HepG2 (cell line): ENCODE results near the gene DOK1. TPM values are rescaled to one million over a fixed set of nuclear protein-coding genes. Genes with fewer than 3 reads are reported as not detected.

Source experiments
- ATAC-seq: fragments of 200-7000 bp; cut with Tn5 transposase; 3 replicates; pipeline ENCODE4 v1.9.1; 2020; ENCODE audit warnings: mild to moderate bottlenecking, moderate library complexity
- BruUV-seq: library from RNA; stranded (reverse); fragments of 400-500 nt; replicated peaks from 2 replicates; lab custom pipeline; 2021; lab: Mats Ljungman, UMichigan
- CTCF ChIA-PET: fragments of 300-600 bp; formaldehyde crosslinking; extraction: SDS; loops from one replicate; lab custom pipeline; 2021; ENCODE audit warnings: low total read pairs, inconsistent platforms, low intra/inter-chr PET ratio; lab: Yijun Ruan, JAX
- POLR2A ChIA-PET: fragments of 350-600 bp; sonication (Branson Sonifier 250); formaldehyde crosslinking; loops from one replicate; lab custom pipeline; 2020; ENCODE audit warnings: antibody characterized with exemption, inconsistent platforms; lab: Yijun Ruan, JAX
- DNase-seq: peaks from one replicate; pipeline ENCODE4 v3.0.0-alpha.2; 2015; ENCODE audit warnings: low spot score
- FAIRE-seq: peaks from 3 replicates; lab custom pipeline; 2011; peaks lifted over from hg19 to GRCh38; lab: Jason Lieb, UNC
- H2AFZ ChIP-seq: one replicate; pipeline ENCODE4 v1.6.1; 2011; ENCODE audit warnings: low read length, inconsistent platforms
- H3K27ac ChIP-seq: fragments of 300-600 bp; 3 replicates; pipeline ENCODE4 v1.8.0; 2011; ENCODE audit warnings: mixed run types, mild to moderate bottlenecking, mixed read lengths, low read length, inconsistent platforms; ENCODE audit not compliant: insufficient read depth; ENCODE audit errors: extremely low read length
- H3K27me3 ChIP-seq, 2 experiments: fragments of 200-600 bp in 1 of 2; 2 replicates in 1 of 2; 3 replicates in 1 of 2; pipeline versions ENCODE4 v1.6.0 to v1.8.0; 2011; ENCODE audit warnings: low read length in 2 of 2, mild to moderate bottlenecking in 2 of 2, moderate library complexity in 2 of 2, inconsistent platforms in 1 of 2; ENCODE audit not compliant: insufficient read depth in 2 of 2, control insufficient read depth in 1 of 2
- H3K36me3 ChIP-seq, 2 experiments: fragments of 200-600 bp in 1 of 2; replicated peaks in 1 of 2; 2 replicates in 1 of 2; 3 replicates in 1 of 2; pipeline versions ENCODE4 v1.5.1 to v1.8.0; 2011; ENCODE audit warnings: low read length in 2 of 2, inconsistent platforms in 1 of 2; ENCODE audit not compliant: insufficient read depth in 2 of 2, control insufficient read depth in 1 of 2
- H3K4me1 ChIP-seq: 2 replicates; pipeline ENCODE4 v1.5.1; 2012; ENCODE audit warnings: low read length, inconsistent platforms; ENCODE audit not compliant: insufficient read depth
- H3K4me2 ChIP-seq: 2 replicates; pipeline ENCODE4 v1.6.0; 2011; ENCODE audit warnings: low read depth, low read length, inconsistent platforms
- H3K4me3 ChIP-seq, 3 experiments: fragments of 200-600 bp in 1 of 3; sonication (generic), shearing (Covaris generic) in 1 of 3; replicated peaks in 1 of 3; 2 replicates each; pipeline ENCODE4 v1.5.1; 2011 to 2016; ENCODE audit warnings: low read length in 3 of 3, inconsistent platforms in 2 of 3, low read depth in 2 of 3, mild to moderate bottlenecking in 2 of 3, control low read depth in 1 of 3, mixed read lengths in 1 of 3; ENCODE audit not compliant: insufficient read depth in 1 of 3
- H3K79me2 ChIP-seq: one replicate; pipeline ENCODE4 v1.6.1; 2011; ENCODE audit warnings: low read length, inconsistent platforms; ENCODE audit not compliant: insufficient read depth
- H3K9ac ChIP-seq: 2 replicates; pipeline ENCODE4 v1.6.0; 2011; ENCODE audit warnings: mild to moderate bottlenecking, low read depth, low read length, inconsistent platforms; ENCODE audit not compliant: insufficient read depth
- H3K9me3 ChIP-seq: 2 replicates; pipeline ENCODE4 v1.5.1; 2012; ENCODE audit warnings: mild to moderate bottlenecking, low read length
- H4K20me1 ChIP-seq: 2 replicates; pipeline ENCODE4 v1.6.0; 2011; ENCODE audit warnings: inconsistent platforms, mild to moderate bottlenecking, low read length, moderate library complexity; ENCODE audit not compliant: insufficient read depth
- ATF3 ChIP-seq: sonication (generic); formaldehyde crosslinking; IDR thresholded peaks from 2 replicates; pipeline ENCODE4 v1.4.0; 2020; ENCODE audit warnings: missing genetic modification reagents
- BRCA1 ChIP-seq: sonication (generic); formaldehyde crosslinking; IDR thresholded peaks from 2 replicates; pipeline ENCODE4 v1.4.0; 2020; ENCODE audit warnings: missing genetic modification reagents
- CENPX ChIP-seq: sonication (generic); formaldehyde crosslinking; IDR thresholded peaks from 2 replicates; pipeline ENCODE4 v1.9.0; 2021; ENCODE audit warnings: mild to moderate bottlenecking, missing genetic modification reagents, moderate library complexity
- ETS1 ChIP-seq: sonication (generic); formaldehyde crosslinking; IDR thresholded peaks from 2 replicates; pipeline ENCODE4 v1.4.0; 2020; ENCODE audit warnings: missing genetic modification reagents
- ETV6 ChIP-seq: sonication (generic); formaldehyde crosslinking; conservative IDR thresholded peaks from 2 replicates; pipeline ENCODE4 v1.4.0; 2020; ENCODE audit warnings: missing genetic modification reagents
- FOXJ3 ChIP-seq: sonication (generic); formaldehyde crosslinking; IDR thresholded peaks from 2 replicates; pipeline ENCODE4 v1.4.0; 2020; ENCODE audit warnings: missing genetic modification reagents, mild to moderate bottlenecking, borderline replicate concordance
- HES4 ChIP-seq: sonication (generic); formaldehyde crosslinking; IDR thresholded peaks from 2 replicates; pipeline ENCODE4 v1.9.0; 2021; ENCODE audit warnings: mild to moderate bottlenecking, missing genetic modification reagents, borderline replicate concordance
- KLF12 ChIP-seq: sonication (generic); formaldehyde crosslinking; IDR thresholded peaks from 2 replicates; pipeline ENCODE4 v1.4.0; 2020; ENCODE audit warnings: missing genetic modification reagents, borderline replicate concordance
- KLF13 ChIP-seq: sonication (generic); formaldehyde crosslinking; IDR thresholded peaks from 2 replicates; pipeline ENCODE4 v1.4.0; 2020; ENCODE audit warnings: mild to moderate bottlenecking, missing genetic modification reagents
- MTA3 ChIP-seq: sonication (generic); formaldehyde crosslinking; IDR thresholded peaks from 2 replicates; pipeline ENCODE4 v1.4.0; 2020; ENCODE audit warnings: missing genetic modification reagents
- PHF21A ChIP-seq: sonication (generic); formaldehyde crosslinking; IDR thresholded peaks from 2 replicates; pipeline ENCODE4 v1.5.0; 2020; ENCODE audit warnings: mild to moderate bottlenecking, missing genetic modification reagents
- RBM39 ChIP-seq: fragments of 200-400 bp; formaldehyde crosslinking; IDR thresholded peaks from one replicate; pipeline ENCODE4 v1.6.1; 2018; ENCODE audit warnings: antibody characterized with exemption, mild to moderate bottlenecking, low read depth, low read length; ENCODE audit not compliant: poor library complexity, severe bottlenecking
- RXRA ChIP-seq: sonication (generic); formaldehyde crosslinking; IDR thresholded peaks from 2 replicates; pipeline ENCODE4 v1.5.1; 2020; ENCODE audit warnings: missing genetic modification reagents
- SETDB1 ChIP-seq: sonication (generic); formaldehyde crosslinking; IDR thresholded peaks from 2 replicates; pipeline ENCODE4 v1.5.1; 2020; ENCODE audit warnings: missing genetic modification reagents, mild to moderate bottlenecking, borderline replicate concordance
- SNAPC5 ChIP-seq: sonication (generic); formaldehyde crosslinking; IDR thresholded peaks from 2 replicates; pipeline ENCODE4 v1.8.1; 2023; ENCODE audit warnings: mild to moderate bottlenecking, missing genetic modification reagents, borderline replicate concordance
- TBL1XR1 ChIP-seq: fragments of 150-350 bp; IDR thresholded peaks from 2 replicates; pipeline ENCODE4 v1.6.1; 2014; ENCODE audit warnings: borderline replicate concordance, low read length; ENCODE audit not compliant: partially characterized antibody
- U2AF1 ChIP-seq: fragments of 200-400 bp; formaldehyde crosslinking; optimal IDR thresholded peaks from 2 replicates; pipeline ENCODE3; 2017; ENCODE audit warnings: mild to moderate bottlenecking, low read depth, low read length
- ZBTB10 ChIP-seq: sonication (generic); formaldehyde crosslinking; IDR thresholded peaks from 2 replicates; pipeline ENCODE4 v1.4.0; 2020; ENCODE audit warnings: missing genetic modification reagents, borderline replicate concordance
- ZNF446 ChIP-seq: sonication (generic); formaldehyde crosslinking; IDR thresholded peaks from 2 replicates; pipeline ENCODE4 v1.5.0; 2020; ENCODE audit warnings: mild to moderate bottlenecking, missing genetic modification reagents
- ZNF558 ChIP-seq: sonication (generic); formaldehyde crosslinking; IDR thresholded peaks from 2 replicates; pipeline ENCODE4 v1.9.0; 2022; ENCODE audit warnings: mild to moderate bottlenecking, missing genetic modification reagents, borderline replicate concordance
- WGBS: methylation state at CpG from one replicate; pipeline ENCODE4 v1.1.6; 2017; ENCODE audit warnings: low lambda C conversion rate; 5-methylcytosine and 5-hydroxymethylcytosine counted together
- in situ Hi-C: cut with HindIII; loops from 2 replicates; pipeline ENCODE4 v1.10.0; 2017; ENCODE audit warnings: low pct_unique_long_range_greater_than_20kb; ENCODE audit not compliant: extremely low pct_ligation_motif_present
- intact Hi-C: fragments of 100-400 bp; cut with micrococcal nuclease; formaldehyde crosslinking; loops from one replicate; pipeline ENCODE4 v1.10.0; 2022; ENCODE audit not compliant: unreplicated experiment
- polyA plus RNA-seq, 8 experiments: library from polyadenylated mRNA; depleted of rRNA in 3 of 8; stranded (reverse) in 7 of 8; unstranded in 1 of 8; fragments of >200 nt; fragmentation: Illumina TruSeq in 4 of 8; extraction: Trizol in 4 of 8; gene quantifications; 2 replicates each; pipeline versions ENCODE4 v1.2.1 to v1.2.3, GENCODE V29; 2011 to 2016; ENCODE audit warnings: low read depth in 4 of 8, missing spikeins in 1 of 8, mixed read lengths in 1 of 8; ENCODE audit not compliant: insufficient read depth in 1 of 8
- total RNA-seq, 5 experiments: library from RNA; depleted of rRNA; stranded (reverse); fragments of >200 nt; fragmentation: Illumina TruSeq; extraction: Trizol; gene quantifications; 2 replicates each; pipeline ENCODE4 v1.2.3, GENCODE V29; 2016; ENCODE audit warnings: low read depth in 1 of 5

DOK1 gene
- total and polyA plus RNA-seq, 2 of the 13 experiments (the other 11 are each of a cell fraction or from before 2014, with no cell fraction given) = 0.53 to 0.74 TPM

GRCh38 chr2:74554820-74555531, 456 bp downstream of the DOK1 start (continued):
- TF ChIP-seq ETS1 (no peak), MTA3 (CRISPR knock-in tag) (no peak), RXRA (CRISPR knock-in tag) (0 out of 2 replicates have a peak, but pooled peaks have one; percentile 14), ZBTB10 (CRISPR knock-in tag) (no peak), U2AF1 (no peak), ETV6 (CRISPR knock-in tag) (no peak), SETDB1 (no peak)

- H3K27me3 ChIP-seq = peaks cover 6 to 29% of the 10 kb centered on the region in 2 experiments; a peak in 3 of 5 replicates
- H3K36me3 ChIP-seq = no peaks in the 10 kb centered on the region
- BruUV-seq = no TSS peak
- peaks cover 59% of the 10 kb centered on the region for H3K4me1 ChIP-seq
- ATAC-seq (peak; percentile 7), DNase-seq (no peak), FAIRE-seq (no peak)
- no peak overlapping the region for H3K4me3 ChIP-seq
- no peak overlapping the region for H3K9ac ChIP-seq
- H4K20me1 ChIP-seq = no peaks in the 10 kb centered on the region
- H3K9me3 ChIP-seq = no peaks in the 10 kb centered on the region
- POLR2A ChIA-PET = no interaction called here
- H2AFZ ChIP-seq = no peak overlapping the region
- TF ChIP-seq RBM39 (no peak), ATF3 (CRISPR knock-in tag) (no peak), BRCA1 (CRISPR knock-in tag) (no peak), TBL1XR1 (no peak), KLF13 (CRISPR knock-in tag) (no peak), KLF12 (CRISPR knock-in tag) (no peak), CENPX (CRISPR knock-in tag) (no peak), SNAPC5 (no peak), HES4 (no peak), PHF21A (CRISPR knock-in tag) (no peak), FOXJ3 (CRISPR knock-in tag) (no peak), ZNF558 (no peak), ZNF446 (no peak)
- CTCF ChIA-PET = no interaction called here
- intact Hi-C loops (no loop called here), in situ Hi-C loops (no loop called here)
- H3K79me2 ChIP-seq = no peaks in the 10 kb centered on the region
- WGBS = 46% methylated on average over 16 of the region's 17 CpGs
- no peak overlapping the region for H3K4me2 ChIP-seq
- no peak overlapping the region for H3K27ac ChIP-seq
Measured at GRCh38 chr2:74555610-74556103, 1.1 kb downstream of the DOK1 start.
